GM12801 (cell line): ENCODE data around the gene RFFL.

Source experiments
- TF ChIP-seq, protein P1 (sequence below): IDR thresholded peaks from one replicate; pipeline ENCODE4 v1.5.1; 2011; ENCODE audit warnings: control low read depth; ENCODE audit not compliant: insufficient read length; ENCODE audit errors: extremely low read depth

The RFFL gene

DNA sequence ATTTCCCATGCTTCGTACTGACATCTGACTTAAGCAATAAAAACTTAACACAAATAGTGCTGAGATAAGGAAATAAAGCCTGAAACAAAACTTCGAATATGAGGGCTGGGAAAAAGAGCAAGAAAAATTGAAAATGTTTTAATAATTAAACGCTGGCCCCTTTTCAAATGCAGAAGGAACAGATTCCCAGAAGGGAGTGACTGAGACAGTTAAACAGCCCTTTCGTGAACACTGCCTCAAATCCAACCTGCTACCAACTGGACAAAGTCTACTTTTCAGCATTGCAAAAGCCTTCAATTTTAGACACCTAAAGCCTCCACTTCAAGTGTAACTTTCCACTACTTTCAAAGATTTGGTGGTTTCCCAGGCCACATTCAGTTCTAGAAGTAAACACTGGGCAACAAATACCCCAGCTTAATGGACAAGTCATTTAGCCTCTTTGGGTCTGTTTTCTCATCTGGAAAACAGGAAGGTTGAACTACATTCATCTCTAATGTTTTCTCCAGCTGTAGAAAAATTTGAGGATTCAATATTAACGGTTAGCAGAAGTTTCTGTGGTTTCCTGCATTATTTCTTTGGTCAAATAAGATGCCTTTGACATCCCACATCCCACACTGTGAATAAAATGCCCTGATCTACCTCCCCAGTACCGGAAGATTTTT lies 11.8 kb downstream of the RFFL start:
- TF ChIP-seq, protein P1, sequence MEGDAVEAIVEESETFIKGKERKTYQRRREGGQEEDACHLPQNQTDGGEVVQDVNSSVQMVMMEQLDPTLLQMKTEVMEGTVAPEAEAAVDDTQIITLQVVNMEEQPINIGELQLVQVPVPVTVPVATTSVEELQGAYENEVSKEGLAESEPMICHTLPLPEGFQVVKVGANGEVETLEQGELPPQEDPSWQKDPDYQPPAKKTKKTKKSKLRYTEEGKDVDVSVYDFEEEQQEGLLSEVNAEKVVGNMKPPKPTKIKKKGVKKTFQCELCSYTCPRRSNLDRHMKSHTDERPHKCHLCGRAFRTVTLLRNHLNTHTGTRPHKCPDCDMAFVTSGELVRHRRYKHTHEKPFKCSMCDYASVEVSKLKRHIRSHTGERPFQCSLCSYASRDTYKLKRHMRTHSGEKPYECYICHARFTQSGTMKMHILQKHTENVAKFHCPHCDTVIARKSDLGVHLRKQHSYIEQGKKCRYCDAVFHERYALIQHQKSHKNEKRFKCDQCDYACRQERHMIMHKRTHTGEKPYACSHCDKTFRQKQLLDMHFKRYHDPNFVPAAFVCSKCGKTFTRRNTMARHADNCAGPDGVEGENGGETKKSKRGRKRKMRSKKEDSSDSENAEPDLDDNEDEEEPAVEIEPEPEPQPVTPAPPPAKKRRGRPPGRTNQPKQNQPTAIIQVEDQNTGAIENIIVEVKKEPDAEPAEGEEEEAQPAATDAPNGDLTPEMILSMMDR, result no peak

DNA sequence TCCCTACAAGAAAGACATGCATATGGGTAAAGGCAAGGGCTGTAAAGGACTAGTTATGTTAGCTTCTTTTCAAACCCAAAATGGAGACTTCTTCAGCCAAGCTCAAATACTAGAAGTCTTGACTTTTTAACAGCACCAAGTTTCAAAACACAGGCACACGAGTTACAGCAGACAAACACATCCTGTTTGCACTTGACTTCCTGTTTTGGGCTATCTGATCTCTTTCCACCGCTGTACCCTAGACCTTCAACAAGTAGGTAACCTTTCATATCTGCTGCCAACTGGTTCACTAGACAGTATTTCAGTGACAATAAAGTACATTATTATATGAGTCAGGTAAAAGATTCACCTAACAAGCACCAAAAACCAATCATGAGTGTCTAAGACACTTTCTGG lies 12.3 kb downstream of the RFFL start:
- TF ChIP-seq, protein P1, result no peak

DNA sequence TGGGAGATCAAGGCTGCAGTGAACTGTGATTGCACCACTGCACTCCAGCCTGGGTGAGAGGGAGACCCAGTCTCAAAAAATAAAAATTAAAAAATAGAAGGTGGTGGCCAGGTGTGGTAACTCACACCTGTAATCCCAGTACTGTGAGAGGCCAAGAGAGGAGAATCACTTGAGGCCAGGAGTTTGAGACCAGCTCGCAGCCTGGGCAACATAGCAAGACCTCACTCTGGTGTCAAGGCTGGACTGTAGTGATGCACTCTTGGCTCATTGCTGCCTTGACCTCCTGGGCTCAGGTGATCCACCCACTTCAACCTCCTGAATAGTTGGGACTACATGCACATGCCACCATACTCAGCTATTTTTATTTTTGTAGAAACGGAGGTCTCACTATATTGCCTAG lies 13.3 kb downstream of the RFFL start:
- TF ChIP-seq, protein P1, result no peak

DNA sequence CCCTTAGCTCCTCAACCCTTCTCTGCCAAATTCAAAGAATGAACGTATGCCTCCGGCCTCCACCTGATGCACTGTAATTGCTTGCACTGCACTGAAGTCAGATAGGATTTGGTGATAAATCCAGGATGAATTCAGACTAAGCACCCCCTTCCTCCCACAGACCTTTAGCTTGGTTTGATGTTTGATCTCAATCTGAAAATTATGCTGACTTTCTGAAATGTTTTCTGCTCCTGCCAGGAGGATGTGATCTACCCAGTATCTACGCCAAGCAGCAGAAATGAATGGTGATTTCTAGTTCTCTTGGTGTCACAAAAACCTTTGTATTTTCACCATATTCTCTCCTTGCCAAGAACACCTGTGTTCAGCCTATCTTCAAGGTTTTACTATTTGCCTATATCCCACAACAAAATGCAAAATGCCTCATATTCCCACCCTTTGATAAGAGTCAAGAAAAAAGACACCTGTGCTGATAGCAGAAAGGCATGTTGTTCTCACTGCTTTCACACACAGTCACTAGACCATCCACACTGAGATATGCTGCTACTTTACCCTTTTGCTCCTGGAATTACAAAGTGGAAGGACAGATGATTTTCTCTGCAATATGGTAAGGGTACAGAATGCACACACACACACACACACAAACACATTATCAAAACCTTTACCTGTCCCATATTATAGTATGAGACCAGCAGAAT lies 14.7 kb downstream of the RFFL start:
- TF ChIP-seq, protein P1, result no peak

DNA sequence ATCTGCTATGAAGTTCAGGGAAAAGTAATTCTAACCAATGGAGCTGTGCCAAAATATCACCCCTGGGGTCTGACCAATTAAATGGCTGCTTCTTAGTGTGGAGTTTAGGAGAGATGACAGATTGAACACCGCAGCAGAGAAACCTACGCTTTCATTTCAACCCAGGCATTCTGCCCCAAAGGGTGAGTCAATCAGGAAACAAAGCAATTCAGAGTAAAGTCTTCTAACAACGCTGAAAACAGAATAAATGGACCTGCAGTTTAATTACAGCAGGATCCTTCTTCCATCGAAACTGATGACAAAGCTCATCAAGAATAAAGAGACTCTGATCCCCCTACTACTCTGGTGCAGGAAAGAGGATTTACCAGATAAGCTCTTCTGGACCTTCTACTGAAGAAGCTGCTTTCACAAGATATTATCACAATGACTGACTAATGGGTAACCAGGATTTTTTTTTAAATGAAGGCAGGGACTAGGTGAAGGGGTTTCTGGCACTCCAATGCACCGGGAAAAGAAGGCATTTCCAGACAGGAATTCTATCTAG lies 16.7 kb downstream of the RFFL start:
- TF ChIP-seq, protein P1, result no peak

DNA sequence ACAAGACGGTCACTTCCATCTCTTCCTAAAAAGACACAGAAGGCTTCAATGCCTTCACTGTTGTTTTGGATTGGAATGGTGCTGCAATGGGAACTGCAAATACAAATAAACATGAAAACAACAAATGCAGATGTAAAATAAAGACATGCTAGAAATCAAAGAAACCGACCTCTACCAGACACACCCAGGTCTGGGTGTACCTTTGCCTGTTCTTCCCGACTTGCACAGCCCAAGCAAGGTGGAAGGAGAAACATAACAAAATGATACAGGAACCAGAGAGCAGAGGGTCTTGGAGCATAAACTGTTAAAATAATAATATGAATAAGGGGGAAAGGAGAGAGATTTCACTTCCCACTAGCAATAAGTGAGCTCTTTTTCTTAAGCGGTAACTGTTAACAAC lies 17.3 kb downstream of the RFFL start:
- TF ChIP-seq, protein P1, result no peak

DNA sequence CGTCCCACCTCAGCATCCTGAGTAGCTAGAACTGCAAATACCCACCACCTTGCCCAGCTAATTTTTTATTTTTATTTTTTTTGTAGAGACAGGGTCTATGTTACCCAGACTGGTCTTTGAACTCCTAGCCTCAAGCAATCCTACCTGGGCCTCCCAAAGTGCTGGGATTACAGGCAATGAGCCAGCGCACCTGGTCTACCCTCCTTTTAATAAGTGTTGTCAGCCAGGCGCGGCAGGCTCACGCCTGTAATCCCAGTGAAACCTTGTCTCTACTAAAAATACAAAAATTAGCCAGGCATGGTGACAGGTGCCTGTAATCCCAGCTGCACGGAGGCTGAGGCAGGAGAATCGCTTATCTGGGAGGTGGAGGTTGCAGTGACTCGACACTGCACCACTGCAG lies 19.3 kb downstream of the RFFL start:
- TF ChIP-seq, protein P1, result no peak
